Measurements from ENCODE around the gene RASGRP3. TPM values are rescaled to one million over a fixed set of nuclear protein-coding genes. Genes with fewer than 3 reads are reported as not detected.

The RASGRP3 gene
- total and polyA plus RNA-seq, 7 experiments from 2014 or later: 1.4 to 14.2 (median 3.1) TPM

GRCh38 chr2:33488178-33488690 is 11.8 kb downstream of the RASGRP3 start:
- ChIA-PET CTCF (no interaction called here), POLR2A (no interaction called here)
- H3K36me3 Mint-ChIP-seq: peaks cover 0 to 40% (median 9%) of the 10 kb centered on the region in 5 donors
- intact Hi-C loops (cut with micrococcal nuclease): no loop called here
- DNase-seq: no peak
- peaks cover 0 to 14% (median 3%) of the 10 kb centered on the region in 11 donors for H3K9me3 Mint-ChIP-seq
- Histone ChIP-seq H3K27ac (ENCODE audit: low read depth, low read length) (no peak overlapping the region), H3K4me1 (ENCODE audit: control insufficient read depth in 2 of 2, insufficient read depth in 2 of 2, low read length in 2 of 2) (no peaks in the 10 kb centered on the region), H3K27me3 (ENCODE audit: control insufficient read depth in 2 of 2, insufficient read depth in 2 of 2, low read length in 2 of 2) (no peaks in the 10 kb centered on the region), H3K4me3 (ENCODE audit: low read length) (no peak overlapping the region), H3K9me3 (ENCODE audit: control insufficient read depth in 2 of 3, low read length in 3 of 3) (no peaks in the 10 kb centered on the region), H3K36me3 (ENCODE audit: control insufficient read depth in 2 of 3, insufficient read depth in 3 of 3, low read length in 3 of 3) (no peaks in the 10 kb centered on the region)
- no peak for ATAC-seq
- peaks cover 0 to 21% (median 0%) of the 10 kb centered on the region in 7 donors for H3K4me1 Mint-ChIP-seq
- peaks cover 0 to 5% (median 0%) of the 10 kb centered on the region in 5 donors for H3K27me3 Mint-ChIP-seq
- no peak overlapping the region for H3K4me3 Mint-ChIP-seq
- H3K27ac Mint-ChIP-seq: no peak overlapping the region

GRCh38 chr2:33488715-33489540 is 12.5 kb downstream of the RASGRP3 start:
- H3K36me3 ChIP-seq (ENCODE audit: control insufficient read depth in 2 of 3, insufficient read depth in 3 of 3, low read length in 3 of 3): no peaks in the 10 kb centered on the region
- ChIA-PET CTCF (no interaction called here), POLR2A (no interaction called here)
- Mint-ChIP-seq H3K9me3 (peaks cover 0 to 14% (median 3%) of the 10 kb centered on the region in 11 donors), H3K4me3 (no peak overlapping the region), H3K27ac (no peak overlapping the region), H3K36me3 (peaks cover 0 to 40% (median 9%) of the 10 kb centered on the region in 5 donors), H3K4me1 (peaks cover 0 to 20% (median 0%) of the 10 kb centered on the region in 7 donors), H3K27me3 (peaks cover 0 to 5% (median 0%) of the 10 kb centered on the region in 5 donors)
- no peak for DNase-seq
- H3K27ac ChIP-seq (ENCODE audit: low read depth, low read length): no peak overlapping the region
- H3K9me3 ChIP-seq (ENCODE audit: control insufficient read depth in 2 of 3, low read length in 3 of 3): no peaks in the 10 kb centered on the region
- H3K4me3 ChIP-seq (ENCODE audit: low read length): no peak overlapping the region
- no peaks in the 10 kb centered on the region for H3K27me3 ChIP-seq (ENCODE audit: control insufficient read depth in 2 of 2, insufficient read depth in 2 of 2, low read length in 2 of 2)
- ATAC-seq: no peak
- intact Hi-C loops (cut with micrococcal nuclease): no loop called here
- H3K4me1 ChIP-seq (ENCODE audit: control insufficient read depth in 2 of 2, insufficient read depth in 2 of 2, low read length in 2 of 2): no peaks in the 10 kb centered on the region

GRCh38 chr2:33489835-33490431 is 13.5 kb downstream of the RASGRP3 start:
- ChIA-PET CTCF (no interaction called here), POLR2A (interaction anchor here (1.1 kb wide), 1 partner anchor 14 kb away, joined by 3 read pairs; no protein-coding TSS in a partner anchor)
- no peak overlapping the region for H3K4me3 Mint-ChIP-seq
- H3K36me3 ChIP-seq (ENCODE audit: control insufficient read depth in 2 of 3, insufficient read depth in 3 of 3, low read length in 3 of 3): no peaks in the 10 kb centered on the region
- no peaks in the 10 kb centered on the region for H3K27me3 ChIP-seq (ENCODE audit: control insufficient read depth in 2 of 2, insufficient read depth in 2 of 2, low read length in 2 of 2)
- no peak overlapping the region for H3K27ac ChIP-seq (ENCODE audit: low read depth, low read length)
- no peak overlapping the region for H3K4me3 ChIP-seq (ENCODE audit: low read length)
- H3K4me1 Mint-ChIP-seq: peaks cover 0 to 27% (median 0%) of the 10 kb centered on the region in 7 donors
- peaks cover 0 to 35% (median 9%) of the 10 kb centered on the region in 5 donors for H3K36me3 Mint-ChIP-seq
- H3K9me3 Mint-ChIP-seq: peaks cover 0 to 14% (median 3%) of the 10 kb centered on the region in 11 donors
- no peak overlapping the region for H3K27ac Mint-ChIP-seq
- intact Hi-C loops (cut with micrococcal nuclease): no loop called here
- DNase-seq (no peak), ATAC-seq (no peak)
- no peaks in the 10 kb centered on the region for H3K4me1 ChIP-seq (ENCODE audit: control insufficient read depth in 2 of 2, insufficient read depth in 2 of 2, low read length in 2 of 2)
- H3K9me3 ChIP-seq (ENCODE audit: control insufficient read depth in 2 of 3, low read length in 3 of 3): no peaks in the 10 kb centered on the region
- H3K27me3 Mint-ChIP-seq: peaks cover 0 to 5% (median 0%) of the 10 kb centered on the region in 5 donors

GRCh38 chr2:33491441-33492084 is 15.1 kb downstream of the RASGRP3 start:
- Mint-ChIP-seq H3K27me3 (peaks cover 0 to 5% (median 0%) of the 10 kb centered on the region in 5 donors), H3K4me3 (no peak overlapping the region), H3K4me1 (peaks cover 0 to 43% (median 4%) of the 10 kb centered on the region in 7 donors), H3K36me3 (peaks cover 0 to 32% (median 4%) of the 10 kb centered on the region in 5 donors), H3K9me3 (peaks cover 0 to 8% (median 2%) of the 10 kb centered on the region in 11 donors), H3K27ac (no peak overlapping the region)
- no peaks in the 10 kb centered on the region for H3K27me3 ChIP-seq (ENCODE audit: control insufficient read depth in 2 of 2, insufficient read depth in 2 of 2, low read length in 2 of 2)
- CTCF ChIA-PET: no interaction called here
- H3K9me3 ChIP-seq (ENCODE audit: control insufficient read depth in 2 of 3, low read length in 3 of 3): no peaks in the 10 kb centered on the region
- no peaks in the 10 kb centered on the region for H3K36me3 ChIP-seq (ENCODE audit: control insufficient read depth in 2 of 3, insufficient read depth in 3 of 3, low read length in 3 of 3)
- DNase-seq: no peak
- H3K4me3 ChIP-seq (ENCODE audit: low read length): no peak overlapping the region
- H3K27ac ChIP-seq (ENCODE audit: low read depth, low read length): no peak overlapping the region
- POLR2A ChIA-PET: no interaction called here
- no peak for ATAC-seq
- intact Hi-C loops (cut with micrococcal nuclease): no loop called here
- peaks cover 0 to 7% of the 10 kb centered on the region in 2 donors for H3K4me1 ChIP-seq (ENCODE audit: control insufficient read depth in 2 of 2, insufficient read depth in 2 of 2, low read length in 2 of 2)

- Mint-ChIP-seq H3K27ac (no peak overlapping the region), H3K36me3 (peaks cover 0 to 25% (median 0%) of the 10 kb centered on the region in 5 donors), H3K4me3 (no peak overlapping the region), H3K4me1 (peaks cover 0 to 48% (median 7%) of the 10 kb centered on the region in 7 donors), H3K9me3 (peaks cover 0 to 3% (median 0%) of the 10 kb centered on the region in 11 donors), H3K27me3 (peaks cover 0 to 5% (median 0%) of the 10 kb centered on the region in 5 donors)
- no peak for DNase-seq
- peaks cover 0 to 15% of the 10 kb centered on the region in 2 donors for H3K4me1 ChIP-seq (ENCODE audit: control insufficient read depth in 2 of 2, insufficient read depth in 2 of 2, low read length in 2 of 2)
- no peak overlapping the region for H3K4me3 ChIP-seq (ENCODE audit: low read length)
- H3K27me3 ChIP-seq (ENCODE audit: control insufficient read depth in 2 of 2, insufficient read depth in 2 of 2, low read length in 2 of 2): no peaks in the 10 kb centered on the region
- no peak for ATAC-seq
- CTCF ChIA-PET: no interaction called here
- no peak overlapping the region for H3K27ac ChIP-seq (ENCODE audit: low read depth, low read length)
- POLR2A ChIA-PET: no interaction called here
- intact Hi-C loops (cut with micrococcal nuclease): no loop called here
- no peaks in the 10 kb centered on the region for H3K9me3 ChIP-seq (ENCODE audit: control insufficient read depth in 2 of 3, low read length in 3 of 3)
- H3K36me3 ChIP-seq (ENCODE audit: control insufficient read depth in 2 of 3, insufficient read depth in 3 of 3, low read length in 3 of 3): no peaks in the 10 kb centered on the region
These were observed 16.1 kb downstream of the RASGRP3 start for GRCh38 chr2:33492399-33493134.

GRCh38 chr2:33494155-33494779 is 17.8 kb downstream of the RASGRP3 start:
- Histone ChIP-seq H3K4me3 (ENCODE audit: low read length) (no peak overlapping the region), H3K27me3 (ENCODE audit: control insufficient read depth in 2 of 2, insufficient read depth in 2 of 2, low read length in 2 of 2) (no peaks in the 10 kb centered on the region), H3K27ac (ENCODE audit: low read depth, low read length) (no peak overlapping the region), H3K4me1 (ENCODE audit: control insufficient read depth in 2 of 2, insufficient read depth in 2 of 2, low read length in 2 of 2) (peaks cover 0 to 26% of the 10 kb centered on the region in 2 donors), H3K36me3 (ENCODE audit: control insufficient read depth in 2 of 3, insufficient read depth in 3 of 3, low read length in 3 of 3) (no peaks in the 10 kb centered on the region), H3K9me3 (ENCODE audit: control insufficient read depth in 2 of 3, low read length in 3 of 3) (no peaks in the 10 kb centered on the region)
- Mint-ChIP-seq H3K9me3 (no peaks in the 10 kb centered on the region), H3K4me1 (peaks cover 0 to 49% (median 18%) of the 10 kb centered on the region in 7 donors), H3K27ac (no peak overlapping the region), H3K36me3 (peaks cover 0 to 25% (median 0%) of the 10 kb centered on the region in 5 donors), H3K4me3 (peak overlapping the region in 1 of 10 donors; percentile 50), H3K27me3 (peaks cover 0 to 5% (median 0%) of the 10 kb centered on the region in 5 donors)
- ChIA-PET POLR2A (no interaction called here), CTCF (no interaction called here)
- intact Hi-C loops (cut with micrococcal nuclease): loop anchor here in 1 of 2 donors (2.0 kb wide), 1 partner anchor 17 kb away; no protein-coding TSS in a partner anchor
- ATAC-seq (no peak), DNase-seq (no peak)

All from naive thymus-derived CD4-positive, alpha-beta T cell (primary cell).